Right lung (tissue), 5 donors: ENCODE measurements around the gene TMEM196. TPM values are rescaled to one million over a fixed set of nuclear protein-coding genes. Genes with fewer than 3 reads are reported as not detected.
"Not testable (repeated sequence)": the region's sequence is repeated elsewhere in the genome, so short reads cannot be mapped to it uniquely, and the experiment has no call there.

ENCODE experiments used
- DNase-seq, 2 donors: peaks; one replicate each; pipeline ENCODE4 v3.0.0-alpha.2; 2013
- polyA plus RNA-seq, 5 donors: library from polyadenylated mRNA; unstranded; fragments of 120-200 nt; gene quantifications; one replicate each; pipeline versions ENCODE4 v1.2.1 to v1.2.3, GENCODE V29; 2013; ENCODE audit warnings: inconsistent platforms in 1 of 5, low replicate concordance in 1 of 5; ENCODE audit not compliant: insufficient read length in 5 of 5, insufficient read depth in 1 of 5

Gene TMEM196
- polyA plus RNA-seq, 5 donors = 0.04 to 0.13 (median 0.10) TPM; not detected in 1

DNA sequence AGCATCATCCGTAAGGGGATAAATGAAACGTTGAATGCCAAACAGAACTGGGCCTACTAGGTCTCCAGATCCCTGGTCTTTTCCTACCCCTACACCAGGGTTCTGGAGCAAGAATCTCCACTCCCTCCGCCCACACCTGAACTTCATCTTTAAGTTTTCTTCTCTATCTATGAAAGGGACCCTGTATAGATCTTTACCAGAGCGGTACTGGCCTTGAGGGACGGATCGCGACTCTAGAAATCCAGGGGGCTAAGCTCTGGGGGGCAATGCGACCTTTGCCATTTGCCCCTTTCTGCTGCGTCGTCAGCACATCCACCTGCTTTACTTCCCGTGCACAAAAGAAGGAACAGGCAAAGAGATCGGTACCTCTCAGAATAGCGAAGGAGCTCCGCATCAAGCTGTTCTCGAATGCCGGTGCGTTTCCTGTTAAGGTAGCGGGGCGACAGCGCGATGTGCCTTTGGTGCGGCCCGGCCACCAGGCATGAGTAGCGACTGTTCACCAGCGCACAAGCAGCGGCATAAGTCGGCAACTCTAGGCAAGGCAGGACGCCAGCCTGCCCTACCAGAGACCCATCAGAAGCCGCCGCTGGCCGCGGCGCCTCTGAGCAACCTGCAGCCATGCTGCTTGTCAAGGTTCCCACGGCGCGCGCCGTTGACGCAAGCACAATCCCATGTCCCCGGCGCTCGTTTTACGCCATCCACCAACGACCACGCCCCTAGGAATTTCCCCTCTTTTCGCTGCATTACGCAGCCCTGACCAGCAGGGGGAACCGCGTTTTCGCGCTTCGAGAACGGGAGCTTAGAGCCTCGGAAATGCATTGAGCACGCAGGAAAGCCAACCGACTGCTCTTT, 64.8 kb downstream of the TMEM196 start, which contains the start of gene POLR1F:
Gene POLR1F (minus strand): TSS at position 641 of the 852 bp plus-strand sequence. CDS start 21 bp downstream, at position 620.
- DNase-seq = peak; percentile 96

DNA sequence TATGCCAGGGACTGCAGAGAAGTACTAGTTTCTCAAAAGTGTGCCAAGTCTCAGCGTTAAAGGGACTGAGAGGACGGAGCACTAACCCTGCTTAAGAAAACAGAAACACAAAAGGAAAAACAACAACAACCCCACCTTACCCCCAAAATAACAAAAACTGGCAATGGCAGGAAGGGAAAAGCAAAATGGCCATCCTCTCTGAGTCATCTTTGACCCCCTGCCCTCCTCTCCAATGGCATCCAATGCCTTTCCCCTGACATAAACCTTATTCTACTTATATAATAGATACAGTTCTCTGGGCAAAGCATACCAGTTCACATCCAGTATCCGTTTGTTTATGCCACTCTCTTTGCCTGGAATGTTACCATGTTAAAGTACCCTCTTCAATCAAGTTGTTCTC, 66.2 kb downstream of the TMEM196 start:
- no peak for DNase-seq

DNA sequence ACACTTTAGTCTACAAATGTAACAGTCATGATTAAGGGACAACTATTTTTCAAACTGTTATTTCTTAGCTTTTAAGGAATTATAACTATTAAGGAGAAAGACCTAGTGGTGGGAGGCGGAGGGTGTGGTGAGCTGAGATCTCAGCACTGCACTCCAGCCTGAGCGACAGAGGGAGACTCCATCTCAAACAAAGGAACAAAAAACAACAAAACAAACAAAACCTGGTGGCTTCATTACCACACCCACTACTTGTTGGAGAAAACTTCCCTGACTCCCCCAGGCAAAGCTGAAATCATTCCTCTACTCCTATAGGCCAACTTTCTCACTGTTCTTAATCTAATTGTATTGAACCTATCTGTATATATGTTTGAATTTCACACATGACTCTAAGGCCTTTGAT, 67.8 kb downstream of the TMEM196 start:
- DNase-seq = no peak

DNA sequence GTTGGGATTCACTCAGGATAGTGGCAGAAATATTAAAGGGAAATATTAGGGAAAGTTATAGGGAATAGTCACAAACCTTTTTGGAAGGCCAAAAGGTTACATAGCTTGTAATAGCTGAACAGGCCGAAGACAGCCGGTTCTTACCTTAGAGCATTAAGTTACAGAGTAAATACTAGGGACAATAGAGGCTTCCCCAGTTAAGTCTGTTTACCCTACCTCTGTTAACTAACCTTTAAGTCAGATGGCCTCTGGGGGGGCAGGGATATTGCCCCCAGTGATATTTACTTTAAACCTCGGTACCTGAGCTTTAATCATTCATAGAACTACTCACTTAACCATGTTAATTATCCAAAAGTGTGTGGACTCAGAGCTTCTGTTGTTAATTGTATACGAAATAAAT, 71.9 kb downstream of the TMEM196 start:
- DNase-seq = no peak

DNA sequence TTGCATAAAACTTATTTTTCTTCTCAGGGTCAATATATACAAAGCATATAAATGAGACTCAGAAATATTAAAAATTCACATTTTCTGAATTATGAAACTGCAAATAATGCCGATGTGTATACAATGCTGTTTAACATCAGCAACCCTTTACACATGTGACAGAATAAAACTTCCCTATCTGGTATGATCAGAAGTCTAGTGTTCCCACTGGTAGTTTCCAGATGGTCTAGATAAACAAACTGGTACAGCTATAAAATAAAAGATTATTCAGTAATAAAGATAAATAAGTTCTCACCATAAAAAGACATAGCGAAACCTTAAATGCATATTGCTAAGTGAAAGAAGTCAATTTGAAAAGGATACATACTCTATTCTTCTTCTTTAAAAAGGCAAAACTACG, 72.5 kb downstream of the TMEM196 start:
- no peak for DNase-seq

DNA sequence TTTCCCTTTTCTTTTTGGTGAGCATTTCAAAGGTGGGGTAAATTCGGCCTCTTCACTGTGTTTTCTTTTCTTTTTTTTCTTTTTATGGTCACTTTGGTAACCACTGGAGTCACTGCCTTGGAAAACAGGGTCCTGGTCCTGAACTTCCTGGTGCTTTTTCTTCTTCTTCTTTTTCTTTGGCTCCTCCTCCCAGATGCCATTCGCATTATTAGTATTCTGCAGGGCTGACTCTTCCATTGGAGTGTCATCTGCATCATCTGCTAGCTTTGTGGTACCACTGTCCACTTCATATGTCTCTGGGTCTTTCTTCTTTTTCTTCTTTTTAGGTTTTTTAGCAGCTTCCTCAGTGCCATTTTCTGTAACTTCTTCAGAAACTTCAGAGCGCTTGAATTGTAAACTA, 75.1 kb downstream of the TMEM196 start:
- no peak for DNase-seq

DNA sequence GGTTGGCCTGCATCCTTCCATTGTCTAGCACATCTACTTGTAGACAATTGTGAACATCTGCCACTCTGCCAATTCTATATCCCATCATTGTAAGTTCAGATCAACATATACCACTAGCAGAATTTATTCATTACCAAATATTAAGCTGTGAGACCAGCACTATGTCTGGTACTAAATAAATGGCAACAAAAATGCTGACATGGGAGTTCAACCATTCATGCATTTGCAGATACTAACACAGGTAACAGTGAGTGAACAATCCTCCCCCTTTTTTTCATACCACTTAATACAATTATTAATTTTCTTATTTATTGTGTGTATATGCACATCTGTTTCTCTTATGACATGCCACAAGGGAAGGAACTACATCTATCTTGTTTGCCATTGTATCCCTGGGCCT, 76.5 kb downstream of the TMEM196 start:
- DNase-seq = no peak

DNA sequence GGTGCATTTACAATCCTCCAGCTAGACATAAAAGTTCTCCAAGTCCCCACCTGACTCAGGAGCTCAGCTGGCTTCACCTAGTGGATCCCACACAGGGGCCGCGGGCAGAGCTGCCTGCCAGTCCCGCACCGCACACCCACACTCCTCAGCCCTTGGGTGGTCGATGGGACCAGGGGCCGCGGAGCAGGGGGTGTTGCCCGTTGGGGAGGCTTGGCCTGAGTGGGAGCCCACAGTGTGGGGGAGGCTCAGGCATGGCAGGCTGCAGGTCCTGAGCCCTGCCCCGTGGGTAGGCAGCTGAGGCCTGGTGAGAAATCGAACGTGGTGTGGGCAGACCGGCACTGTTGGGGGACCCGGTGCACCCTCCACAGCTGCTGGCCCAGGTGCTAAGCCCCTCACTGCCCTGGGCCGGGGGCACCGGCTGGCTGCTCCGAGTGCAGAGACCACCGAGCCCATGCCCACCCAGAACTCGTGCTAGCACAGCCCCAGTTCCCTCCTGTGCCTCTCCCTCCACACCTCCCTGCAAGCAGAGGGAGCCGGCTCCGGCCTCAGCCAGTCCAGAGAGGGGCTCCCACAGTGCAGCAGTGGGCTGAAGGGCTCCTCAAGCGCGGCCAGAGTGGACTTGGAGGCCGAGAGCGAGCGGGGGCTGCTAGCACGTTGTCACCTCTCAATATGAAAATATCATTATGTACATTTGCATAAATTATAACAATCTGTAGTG, 81.1 kb downstream of the TMEM196 start:
- DNase-seq = no peak

DNA sequence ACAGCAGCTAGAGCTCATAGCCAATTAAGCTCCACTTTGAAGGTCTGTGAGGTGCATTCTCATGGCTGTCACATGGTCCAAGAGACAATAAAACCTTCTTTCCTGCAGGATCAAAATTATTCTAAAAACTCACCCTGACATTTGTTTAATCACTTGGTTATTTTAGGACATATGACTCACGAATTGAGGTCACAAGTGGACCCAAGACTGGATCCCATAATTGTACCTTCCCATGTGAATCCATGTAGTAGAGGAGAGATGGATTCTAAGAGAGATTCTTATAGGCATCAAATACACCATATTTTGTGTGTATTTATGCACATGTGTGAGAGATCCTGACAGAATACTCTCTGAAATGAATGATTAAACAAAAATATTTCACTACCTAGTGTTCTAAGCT, 82.7 kb downstream of the TMEM196 start:
- no peak for DNase-seq

DNA sequence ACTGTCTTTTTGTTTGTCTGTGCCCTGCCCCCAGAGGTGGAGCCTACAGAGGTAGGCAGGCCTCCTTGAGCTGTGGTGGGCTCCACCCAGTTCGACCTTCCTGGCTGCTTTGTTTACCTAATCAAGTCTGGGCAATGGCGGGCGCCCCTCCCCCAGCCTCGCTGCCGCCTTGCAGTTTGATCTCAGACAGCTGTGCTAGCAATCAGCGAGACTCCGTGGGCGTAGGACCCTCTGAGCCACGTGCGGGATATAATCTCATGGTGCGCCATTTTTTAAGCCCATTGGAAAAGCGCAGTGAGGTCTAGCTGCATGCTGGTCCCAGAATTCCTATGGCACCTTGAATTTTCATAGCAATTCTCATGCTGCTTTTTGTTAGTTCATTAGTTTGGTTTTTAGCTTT, 84.3 kb downstream of the TMEM196 start:
- DNase-seq = not testable (repeated sequence)

DNA sequence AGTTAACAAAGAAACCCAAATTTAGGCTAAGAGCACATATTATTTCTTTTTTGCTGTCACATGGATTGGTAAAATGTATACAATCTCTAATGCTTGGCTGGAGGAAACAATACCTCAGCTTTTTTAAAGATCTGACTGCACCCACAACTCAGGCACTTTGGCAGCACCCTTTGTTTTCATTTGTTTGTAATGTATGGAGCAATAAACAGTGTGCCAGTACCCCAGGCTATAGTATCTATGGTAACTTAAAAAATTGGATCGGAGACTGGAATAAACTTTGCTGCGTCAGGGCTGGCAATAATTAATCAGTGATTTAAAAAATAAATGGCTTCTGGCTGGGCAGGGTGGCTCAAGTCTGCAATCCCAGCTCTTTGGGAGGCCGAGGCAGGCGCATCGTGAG, 91.8 kb downstream of the TMEM196 start:
- no peak for DNase-seq

DNA sequence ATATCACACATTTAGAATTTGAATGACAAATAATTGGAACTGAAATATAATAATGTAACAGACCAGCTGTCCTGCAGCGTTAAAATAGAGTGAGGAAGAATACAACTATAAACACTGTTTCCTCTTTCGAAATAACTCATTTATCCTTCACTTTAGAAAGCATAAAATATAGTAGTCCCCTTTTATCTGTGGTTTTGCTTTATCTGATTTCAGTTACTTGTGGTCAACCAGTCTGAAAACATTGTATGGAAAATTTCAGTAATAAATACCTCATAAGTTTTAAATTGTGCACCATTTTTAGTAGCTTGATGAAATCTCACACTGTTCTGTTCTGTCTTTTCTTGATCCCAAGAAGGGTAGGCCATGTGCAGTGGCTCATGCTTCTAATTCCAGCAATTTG, 96.2 kb downstream of the TMEM196 start:
- peak in 1 of 2 donors; percentile 12 for DNase-seq

DNA sequence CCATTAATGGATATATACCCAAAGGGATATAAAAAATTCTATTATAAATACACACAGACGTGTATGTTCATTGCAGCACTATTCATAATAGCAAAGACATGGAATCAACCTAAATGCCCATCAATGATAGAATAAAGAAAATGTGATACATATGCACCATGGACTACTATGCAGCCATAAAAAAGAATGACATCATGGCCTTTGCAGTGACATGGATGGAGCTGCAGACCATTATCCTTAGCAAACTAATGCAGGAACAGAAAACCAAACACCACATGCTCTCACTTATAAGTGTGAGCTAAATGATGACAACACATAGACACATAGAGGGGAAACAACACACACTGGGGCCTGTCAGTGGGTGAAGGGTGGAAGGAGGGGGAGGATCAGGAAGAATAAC, 97.6 kb downstream of the TMEM196 start:
- no peak for DNase-seq

DNA sequence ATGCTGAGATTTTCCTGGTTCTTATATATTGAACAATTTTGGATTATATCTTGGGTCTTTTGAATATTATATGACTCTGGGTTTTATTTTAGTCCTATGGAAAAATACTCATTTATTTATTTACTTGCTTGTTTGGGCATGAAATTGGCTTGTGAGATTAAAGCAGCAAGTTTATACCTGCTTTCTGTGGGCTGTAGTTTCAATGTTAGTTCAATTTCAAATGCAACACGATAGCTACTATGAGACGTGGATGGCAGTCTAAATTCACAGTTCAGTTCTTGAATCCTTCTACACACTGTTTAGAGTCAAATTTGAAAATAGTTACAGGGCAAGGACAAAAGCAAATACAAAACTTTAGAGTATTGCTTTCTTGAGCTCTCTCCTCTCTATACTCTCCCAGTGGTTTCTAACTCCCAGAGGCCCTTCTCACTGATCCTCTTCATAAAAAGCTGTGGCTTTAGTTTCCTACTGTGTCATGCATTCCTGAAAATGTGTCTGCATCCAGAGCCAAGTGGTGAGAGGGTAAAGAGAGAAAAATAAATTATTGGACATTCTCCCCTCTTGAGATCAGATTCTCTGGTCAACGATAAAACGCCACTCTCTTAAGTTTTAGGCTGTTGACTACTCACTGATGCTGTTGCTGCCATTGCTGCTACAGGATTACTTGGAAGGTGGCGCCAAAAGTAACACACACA, 99.0 kb downstream of the TMEM196 start:
- no peak for DNase-seq

DNA sequence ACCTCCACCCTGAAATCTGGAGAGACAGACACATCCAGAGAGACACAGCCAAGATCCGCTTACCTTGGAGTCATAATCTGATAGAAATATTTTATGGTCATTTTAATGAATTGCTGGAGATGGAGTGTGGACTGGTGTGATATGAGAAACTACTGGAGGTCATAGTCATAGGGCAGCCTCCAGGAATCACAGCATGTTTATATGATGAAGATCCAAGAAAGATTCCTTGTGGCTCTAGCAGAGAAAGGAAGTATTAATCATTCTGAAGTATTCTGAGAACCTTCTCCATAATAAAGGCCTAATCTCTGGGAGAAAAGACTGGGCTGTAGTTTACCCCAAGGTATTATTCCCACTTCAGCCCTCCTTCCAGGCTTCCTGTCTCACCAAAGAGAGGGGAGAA, 102.6 kb downstream of the TMEM196 start:
- DNase-seq = no peak

Other genes with a start within 250 kb of the TMEM196 start
- gene POLR1F, start 64.6 kb downstream of the TMEM196 start, polyA plus RNA-seq = 10 to 100 TPM; 15.4 to 24.0 (median 18.5) TPM